Ishikawa (cell line): Measurements from ENCODE around the gene AFG1L.

Experiments used
- CEBPB ChIP-seq: IDR thresholded peaks from 2 replicates; pipeline ENCODE4 v1.6.1; 2012
- CREB1 ChIP-seq: IDR thresholded peaks from 2 replicates; pipeline ENCODE4 v1.6.1; 2012; ENCODE audit warnings: low read depth
- EGR1 ChIP-seq: IDR thresholded peaks from 2 replicates; pipeline ENCODE4 v1.6.1; 2012
- EP300 ChIP-seq: IDR thresholded peaks from 2 replicates; pipeline ENCODE4 v1.6.1; 2012; ENCODE audit warnings: borderline replicate concordance
- FOXM1 ChIP-seq: IDR thresholded peaks from 2 replicates; pipeline ENCODE4 v1.6.1; 2012; ENCODE audit warnings: low read depth, borderline replicate concordance
- MAX ChIP-seq: IDR thresholded peaks from 2 replicates; pipeline ENCODE4 v1.6.1; 2012
- NFIC ChIP-seq: IDR thresholded peaks from 2 replicates; pipeline ENCODE4 v1.6.1; 2012
- RAD21 ChIP-seq: IDR thresholded peaks from 2 replicates; pipeline ENCODE4 v1.6.1; 2012; ENCODE audit warnings: low read depth
- REST ChIP-seq: IDR thresholded peaks from 2 replicates; pipeline ENCODE4 v1.6.1; 2012; ENCODE audit warnings: low read depth, mild to moderate bottlenecking
- TAF1 ChIP-seq: IDR thresholded peaks from 2 replicates; pipeline ENCODE4 v1.6.1; 2012; ENCODE audit warnings: low read depth, mild to moderate bottlenecking
- TCF12 ChIP-seq: IDR thresholded peaks from 2 replicates; pipeline ENCODE4 v1.6.1; 2012; ENCODE audit warnings: low read depth
- TEAD4 ChIP-seq: IDR thresholded peaks from 2 replicates; pipeline ENCODE4 v1.6.1; 2012
- USF1 ChIP-seq: IDR thresholded peaks from 2 replicates; pipeline ENCODE4 v1.6.1; 2012
- YY1 ChIP-seq: IDR thresholded peaks from 2 replicates; pipeline ENCODE4 v1.6.1; 2012; ENCODE audit warnings: low read depth
- ZBTB7A ChIP-seq: IDR thresholded peaks from 2 replicates; pipeline ENCODE4 v1.6.1; 2012; ENCODE audit warnings: low read depth

Gene AFG1L

GRCh38 chr6:108518714-108519576 lies 224.1 kb downstream of the AFG1L start:
- TF ChIP-seq YY1 (no peak), RAD21 (peak; percentile 38; the same call in 1 of the 2 replicates), CEBPB (no peak), CREB1 (no peak), USF1 (no peak), NFIC (no peak)

- TF ChIP-seq YY1 (no peak), ZBTB7A (no peak), FOXM1 (no peak), USF1 (no peak), NFIC (no peak), MAX (no peak), CREB1 (no peak), RAD21 (no peak), CEBPB (no peak), REST (no peak), EGR1 (no peak), EP300 (no peak), TAF1 (no peak), TEAD4 (no peak), TCF12 (no peak)
Observed at GRCh38 chr6:108521616-108522107, 226.8 kb downstream of the AFG1L start.

- no peak for TF ChIP-seq NFIC
- TF ChIP-seq EGR1, result no peak
- TF ChIP-seq YY1, result no peak
- no peak for TF ChIP-seq REST
- TF ChIP-seq TCF12, result no peak
- TF ChIP-seq EP300, result no peak
Observed at GRCh38 chr6:108523697-108524096, 228.8 kb downstream of the AFG1L start.

- TF ChIP-seq REST (no peak), EP300 (no peak), NFIC (no peak), RAD21 (no peak)
Observed at GRCh38 chr6:108524528-108525248, 229.8 kb downstream of the AFG1L start.

- 0 out of 2 replicates have a peak, but pooled peaks have one; percentile 26 for TF ChIP-seq TEAD4
- TF ChIP-seq USF1, result no peak
- peak; percentile 88 for TF ChIP-seq RAD21
Observed at GRCh38 chr6:108526739-108527174, 231.9 kb downstream of the AFG1L start.
